Measurements from ENCODE around the gene WNT7B. TPM values are rescaled to one million over a fixed set of nuclear protein-coding genes. Genes with fewer than 3 reads are reported as not detected.

Gene WNT7B
- polyA plus RNA-seq, 1 donor from 2014 or later = not detected

GRCh38 chr22:45948081-45948648 is 28.8 kb downstream of the WNT7B start:
- Mint-ChIP-seq H3K4me3 (peak overlapping the region in 2 of 4 donors; percentile 78 to 83), H3K36me3 (no peaks in the 10 kb centered on the region), H3K27me3 (peaks cover 17% of the 10 kb centered on the region), H3K4me1 (peaks cover 10 to 13% (median 11%) of the 10 kb centered on the region in 3 donors), H3K27ac (peak overlapping the region in 1 of 3 donors; percentile 43), H3K9me3 (no peaks in the 10 kb centered on the region)

GRCh38 chr22:45946805-45947600 is 30.0 kb downstream of the WNT7B start:
- Mint-ChIP-seq H3K27ac (no peak overlapping the region), H3K36me3 (no peaks in the 10 kb centered on the region), H3K27me3 (peaks cover 13% of the 10 kb centered on the region), H3K9me3 (no peaks in the 10 kb centered on the region), H3K4me3 (peak overlapping the region in 2 of 4 donors; percentile 2 to 50), H3K4me1 (peaks cover 10 to 13% (median 11%) of the 10 kb centered on the region in 3 donors)

- Mint-ChIP-seq H3K36me3 (no peaks in the 10 kb centered on the region), H3K27me3 (peaks cover 13% of the 10 kb centered on the region), H3K9me3 (no peaks in the 10 kb centered on the region), H3K4me3 (no peak overlapping the region), H3K27ac (no peak overlapping the region), H3K4me1 (peaks cover 10 to 13% (median 11%) of the 10 kb centered on the region in 3 donors)
Observed at GRCh38 chr22:45945621-45946106, 31.3 kb downstream of the WNT7B start.

GRCh38 chr22:45942787-45943493 is 34.0 kb downstream of the WNT7B start:
- peaks cover 6 to 10% (median 10%) of the 10 kb centered on the region in 3 donors for H3K4me1 Mint-ChIP-seq
- H3K4me3 Mint-ChIP-seq = no peak overlapping the region
- H3K27ac Mint-ChIP-seq = no peak overlapping the region
- no peaks in the 10 kb centered on the region for H3K36me3 Mint-ChIP-seq
- H3K27me3 Mint-ChIP-seq = peaks cover 10% of the 10 kb centered on the region
- H3K9me3 Mint-ChIP-seq = peaks cover 2 to 4% (median 2%) of the 10 kb centered on the region in 3 donors

- peak overlapping the region in 1 of 4 donors; percentile 28 for H3K4me3 Mint-ChIP-seq
- H3K36me3 Mint-ChIP-seq = no peaks in the 10 kb centered on the region
- H3K27ac Mint-ChIP-seq = no peak overlapping the region
- H3K27me3 Mint-ChIP-seq = peaks cover 8% of the 10 kb centered on the region
- H3K9me3 Mint-ChIP-seq = peaks cover 3 to 6% (median 4%) of the 10 kb centered on the region in 3 donors
- peaks cover 4% of the 10 kb centered on the region in 3 donors for H3K4me1 Mint-ChIP-seq
Observed at GRCh38 chr22:45942344-45942743, 34.6 kb downstream of the WNT7B start.

- peaks cover 0 to 2% (median 0%) of the 10 kb centered on the region in 3 donors for H3K4me1 Mint-ChIP-seq
- H3K4me3 Mint-ChIP-seq = no peak overlapping the region
- H3K36me3 Mint-ChIP-seq = peaks cover 2% of the 10 kb centered on the region
- H3K27me3 Mint-ChIP-seq = peaks cover 2% of the 10 kb centered on the region
- H3K27ac Mint-ChIP-seq = no peak overlapping the region
- peaks cover 3 to 6% (median 4%) of the 10 kb centered on the region in 3 donors for H3K9me3 Mint-ChIP-seq
Observed at GRCh38 chr22:45938913-45939312, 38.0 kb downstream of the WNT7B start.

GRCh38 chr22:45937960-45938359 is 39.0 kb downstream of the WNT7B start:
- no peak overlapping the region for H3K27ac Mint-ChIP-seq
- H3K27me3 Mint-ChIP-seq = peaks cover 9% of the 10 kb centered on the region
- H3K9me3 Mint-ChIP-seq = peaks cover 3 to 6% (median 4%) of the 10 kb centered on the region in 3 donors
- peaks cover 2% of the 10 kb centered on the region for H3K36me3 Mint-ChIP-seq
- H3K4me3 Mint-ChIP-seq = no peak overlapping the region
- H3K4me1 Mint-ChIP-seq = peaks cover 0 to 2% (median 0%) of the 10 kb centered on the region in 3 donors

GRCh38 chr22:45935573-45935972 is 41.4 kb downstream of the WNT7B start:
- Mint-ChIP-seq H3K36me3 (peaks cover 2% of the 10 kb centered on the region), H3K9me3 (peaks cover 3 to 6% (median 4%) of the 10 kb centered on the region in 3 donors), H3K27ac (no peak overlapping the region), H3K27me3 (peaks cover 21% of the 10 kb centered on the region), H3K4me3 (no peak overlapping the region), H3K4me1 (peaks cover 0 to 2% (median 0%) of the 10 kb centered on the region in 3 donors)

- no peak overlapping the region for H3K27ac Mint-ChIP-seq
- peaks cover 21% of the 10 kb centered on the region for H3K27me3 Mint-ChIP-seq
- H3K36me3 Mint-ChIP-seq = peaks cover 2% of the 10 kb centered on the region
- H3K4me1 Mint-ChIP-seq = peaks cover 0 to 2% (median 0%) of the 10 kb centered on the region in 3 donors
- H3K4me3 Mint-ChIP-seq = no peak overlapping the region
- peaks cover 3 to 6% (median 4%) of the 10 kb centered on the region in 3 donors for H3K9me3 Mint-ChIP-seq
Observed at GRCh38 chr22:45934659-45935341, 42.2 kb downstream of the WNT7B start.

GRCh38 chr22:45934168-45934564 is 42.8 kb downstream of the WNT7B start:
- H3K4me1 Mint-ChIP-seq = peaks cover 0 to 2% (median 0%) of the 10 kb centered on the region in 3 donors
- H3K9me3 Mint-ChIP-seq = peaks cover 3 to 6% (median 4%) of the 10 kb centered on the region in 3 donors
- peaks cover 2% of the 10 kb centered on the region for H3K36me3 Mint-ChIP-seq
- H3K27ac Mint-ChIP-seq = no peak overlapping the region
- no peak overlapping the region for H3K4me3 Mint-ChIP-seq
- H3K27me3 Mint-ChIP-seq = peaks cover 21% of the 10 kb centered on the region

GRCh38 chr22:45933506-45934167 is 43.3 kb downstream of the WNT7B start:
- Mint-ChIP-seq H3K9me3 (peaks cover 3 to 4% (median 4%) of the 10 kb centered on the region in 3 donors), H3K27me3 (peaks cover 21% of the 10 kb centered on the region), H3K36me3 (peaks cover 2% of the 10 kb centered on the region), H3K27ac (no peak overlapping the region), H3K4me3 (no peak overlapping the region), H3K4me1 (peaks cover 0 to 2% (median 0%) of the 10 kb centered on the region in 3 donors)

- Mint-ChIP-seq H3K9me3 (no peaks in the 10 kb centered on the region), H3K27ac (no peak overlapping the region), H3K27me3 (peaks cover 21% of the 10 kb centered on the region), H3K4me1 (peaks cover 0 to 2% (median 0%) of the 10 kb centered on the region in 3 donors), H3K4me3 (no peak overlapping the region), H3K36me3 (peaks cover 2% of the 10 kb centered on the region)
Observed at GRCh38 chr22:45932071-45932470, 44.9 kb downstream of the WNT7B start.

GRCh38 chr22:45931042-45931441 is 45.9 kb downstream of the WNT7B start:
- Mint-ChIP-seq H3K27ac (no peak overlapping the region), H3K27me3 (peaks cover 21% of the 10 kb centered on the region), H3K4me3 (no peak overlapping the region), H3K4me1 (peaks cover 0 to 2% (median 0%) of the 10 kb centered on the region in 3 donors), H3K36me3 (peaks cover 2% of the 10 kb centered on the region), H3K9me3 (no peaks in the 10 kb centered on the region)

GRCh38 chr22:45930324-45930723 is 46.6 kb downstream of the WNT7B start:
- Mint-ChIP-seq H3K4me3 (no peak overlapping the region), H3K9me3 (no peaks in the 10 kb centered on the region), H3K27ac (no peak overlapping the region), H3K36me3 (no peaks in the 10 kb centered on the region), H3K4me1 (no peaks in the 10 kb centered on the region), H3K27me3 (peaks cover 21% of the 10 kb centered on the region)

All from IgD-negative memory B cell (primary cell).